ENCODE results near the gene RAD21L1.

DNA sequence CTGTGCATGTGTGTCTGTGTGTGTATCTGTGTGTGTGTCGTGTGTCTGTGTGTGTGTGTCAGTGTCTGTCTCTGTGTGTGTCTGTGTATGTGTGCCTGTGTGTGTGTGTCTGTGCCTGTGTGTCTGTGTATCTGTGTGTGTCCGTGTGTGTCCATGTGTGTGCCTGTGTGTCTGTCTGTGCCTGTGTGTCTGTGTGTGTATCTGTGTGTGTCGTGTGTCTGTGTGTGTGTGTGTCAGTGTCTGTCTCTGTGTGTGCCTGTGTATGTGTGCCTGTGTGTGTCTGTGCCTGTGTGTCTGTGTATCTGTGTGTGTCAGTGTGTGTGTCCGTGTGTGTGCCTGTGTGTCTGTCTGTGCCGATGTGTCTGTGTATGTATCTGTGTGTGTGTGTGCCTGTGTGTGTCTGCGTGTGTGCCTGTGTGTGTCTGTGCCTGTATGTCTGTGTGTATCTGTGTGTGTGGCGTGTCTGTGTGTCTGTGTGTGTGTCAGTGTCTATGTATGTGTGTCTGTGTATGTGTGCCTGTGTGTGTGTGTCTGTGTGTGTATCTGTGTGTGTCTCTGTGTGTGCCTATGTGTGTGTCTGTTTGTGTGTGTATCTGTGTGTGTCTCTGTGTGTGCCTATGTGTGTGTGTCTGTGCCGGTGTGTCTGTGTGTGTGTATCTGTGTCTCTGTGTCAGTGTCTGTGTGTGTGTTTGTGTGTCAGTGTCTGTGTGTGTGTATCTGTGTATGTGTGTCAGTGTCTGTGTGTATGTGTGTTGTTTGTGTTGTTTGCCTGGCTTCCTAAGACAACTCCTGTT, 51.9 kb downstream of the RAD21L1 start:
- TF ChIP-seq CTCF (IDR thresholded peaks at IDR 0.05 in 8 of 11, conservative IDR thresholded peaks at IDR 0.05 in 3 of 11) (no peak), POLR2AphosphoS5 (IDR thresholded peaks at IDR 0.05) (no peak)

Data from spleen (tissue), 7 donors.